GM10266 (cell line): ENCODE results near the gene PTPRN2.

Source experiments
- DNase-seq: peaks from one replicate; pipeline ENCODE4 v3.0.0; 2012; ENCODE audit errors: extremely low spot score
- TF ChIP-seq, protein P1 (sequence below): IDR thresholded peaks from 2 replicates; pipeline ENCODE4 v1.5.1; 2012; ENCODE audit warnings: mild to moderate bottlenecking, low read depth; ENCODE audit not compliant: control insufficient read depth, insufficient read depth; ENCODE audit errors: missing control alignments

The PTPRN2 gene

DNA sequence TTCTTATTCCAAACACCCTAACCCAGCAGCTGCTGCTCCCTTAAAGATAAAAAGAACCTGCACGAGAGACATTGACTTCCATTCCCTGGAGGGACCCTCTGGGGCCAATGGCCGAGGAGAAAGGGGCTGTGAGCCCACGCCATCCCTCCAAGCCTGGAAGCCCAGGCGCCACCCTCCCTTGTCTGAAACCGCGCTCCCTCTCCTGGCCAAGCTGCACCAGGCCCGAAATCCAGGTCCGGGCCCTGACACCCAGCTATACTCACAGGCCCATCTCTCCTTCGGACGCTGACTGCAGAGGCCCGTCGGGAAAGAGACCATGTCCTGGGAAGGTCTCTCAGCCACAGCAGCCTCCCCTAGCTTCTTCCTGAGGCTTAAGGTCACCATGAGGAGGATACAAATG lies 196.5 kb downstream of the PTPRN2 start:
- DNase-seq, result no peak
- TF ChIP-seq, protein P1, sequence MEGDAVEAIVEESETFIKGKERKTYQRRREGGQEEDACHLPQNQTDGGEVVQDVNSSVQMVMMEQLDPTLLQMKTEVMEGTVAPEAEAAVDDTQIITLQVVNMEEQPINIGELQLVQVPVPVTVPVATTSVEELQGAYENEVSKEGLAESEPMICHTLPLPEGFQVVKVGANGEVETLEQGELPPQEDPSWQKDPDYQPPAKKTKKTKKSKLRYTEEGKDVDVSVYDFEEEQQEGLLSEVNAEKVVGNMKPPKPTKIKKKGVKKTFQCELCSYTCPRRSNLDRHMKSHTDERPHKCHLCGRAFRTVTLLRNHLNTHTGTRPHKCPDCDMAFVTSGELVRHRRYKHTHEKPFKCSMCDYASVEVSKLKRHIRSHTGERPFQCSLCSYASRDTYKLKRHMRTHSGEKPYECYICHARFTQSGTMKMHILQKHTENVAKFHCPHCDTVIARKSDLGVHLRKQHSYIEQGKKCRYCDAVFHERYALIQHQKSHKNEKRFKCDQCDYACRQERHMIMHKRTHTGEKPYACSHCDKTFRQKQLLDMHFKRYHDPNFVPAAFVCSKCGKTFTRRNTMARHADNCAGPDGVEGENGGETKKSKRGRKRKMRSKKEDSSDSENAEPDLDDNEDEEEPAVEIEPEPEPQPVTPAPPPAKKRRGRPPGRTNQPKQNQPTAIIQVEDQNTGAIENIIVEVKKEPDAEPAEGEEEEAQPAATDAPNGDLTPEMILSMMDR, result no peak

DNA sequence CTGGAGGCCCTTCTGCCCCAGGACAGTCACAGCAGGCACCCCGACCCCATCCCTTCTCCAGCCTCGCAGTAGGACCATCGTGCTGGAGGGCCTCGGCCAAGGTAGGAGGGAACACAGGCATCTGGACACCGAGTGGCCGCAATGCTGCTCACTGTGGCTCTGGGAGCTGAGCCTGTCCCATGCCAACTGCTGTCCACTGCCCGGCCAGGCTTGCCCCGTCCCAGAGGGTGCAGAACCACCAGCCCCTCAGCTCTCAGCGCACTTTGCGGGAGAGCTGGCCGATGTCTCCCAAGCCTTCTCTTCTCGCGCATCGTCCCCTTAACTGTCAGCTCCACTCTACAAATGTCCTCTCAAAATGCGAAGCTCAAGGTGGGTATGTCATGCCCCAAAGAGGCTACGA lies 197.2 kb downstream of the PTPRN2 start:
- TF ChIP-seq, protein P1, result no peak
- no peak for DNase-seq

DNA sequence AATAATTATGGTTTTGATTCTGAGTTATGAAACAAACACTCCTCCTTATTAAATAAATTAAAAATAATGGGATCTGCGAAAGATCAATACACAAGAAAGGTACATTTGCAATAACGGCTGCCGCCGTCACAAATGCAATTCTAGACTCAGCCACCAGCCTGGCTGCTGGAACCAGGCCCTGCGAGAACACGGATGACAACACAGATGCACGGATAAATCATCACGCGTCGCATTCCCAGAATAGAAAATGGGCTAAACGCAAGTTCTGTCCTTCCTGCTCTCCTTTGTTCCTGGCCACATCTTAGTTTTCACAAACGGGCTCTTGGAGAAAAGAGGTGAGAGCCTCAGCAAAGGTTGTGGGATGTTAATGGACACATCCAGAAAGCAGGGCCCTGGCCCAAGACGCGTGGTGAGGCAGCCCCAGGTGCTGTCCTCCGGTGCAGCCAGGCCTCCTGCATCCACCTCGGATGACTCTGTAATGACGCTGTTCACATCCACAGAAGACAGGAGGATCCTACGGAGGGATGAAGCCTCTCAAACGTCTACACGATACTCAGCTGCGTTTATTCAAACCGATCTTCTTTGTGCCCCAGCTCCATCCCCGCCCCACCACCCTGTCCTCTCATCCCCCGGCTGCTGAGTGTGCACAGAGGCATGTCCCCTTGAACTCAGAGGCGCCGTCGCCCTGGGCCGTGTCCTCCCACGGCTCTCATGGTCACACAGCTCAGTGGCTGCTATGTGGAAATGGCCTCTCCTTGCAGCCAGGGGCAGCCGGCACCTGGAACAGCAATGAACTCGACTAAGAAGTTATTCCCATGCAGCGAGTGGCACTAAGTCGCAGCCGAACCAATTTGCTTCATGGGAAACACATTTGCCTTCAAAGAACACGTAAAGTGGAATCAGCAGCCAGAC lies 197.9 kb downstream of the PTPRN2 start:
- TF ChIP-seq, protein P1, result no peak

DNA sequence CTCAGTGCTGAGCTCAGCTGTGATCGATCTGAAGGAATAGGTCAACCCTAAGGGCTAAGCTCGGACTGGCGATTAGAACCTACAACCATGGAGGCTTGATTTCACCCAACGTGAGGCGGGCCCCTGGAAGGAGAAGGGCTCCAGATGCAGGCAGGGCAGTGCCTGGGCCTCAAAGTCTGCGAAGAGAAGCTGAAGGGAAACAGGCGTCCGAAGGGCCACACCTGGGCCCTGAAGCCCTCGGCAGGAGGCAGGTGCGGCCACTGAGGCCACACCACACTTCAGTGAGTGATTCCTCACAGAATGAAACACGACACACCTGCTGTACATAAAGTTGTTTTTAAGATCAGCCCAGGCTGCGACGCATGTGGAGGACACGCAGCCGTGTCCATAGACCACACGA lies 198.7 kb downstream of the PTPRN2 start:
- TF ChIP-seq, protein P1, result no peak
- DNase-seq, result no peak

More for the DNA sequence above, 197.9 kb downstream of the PTPRN2 start:
- DNase-seq, result no peak

DNA sequence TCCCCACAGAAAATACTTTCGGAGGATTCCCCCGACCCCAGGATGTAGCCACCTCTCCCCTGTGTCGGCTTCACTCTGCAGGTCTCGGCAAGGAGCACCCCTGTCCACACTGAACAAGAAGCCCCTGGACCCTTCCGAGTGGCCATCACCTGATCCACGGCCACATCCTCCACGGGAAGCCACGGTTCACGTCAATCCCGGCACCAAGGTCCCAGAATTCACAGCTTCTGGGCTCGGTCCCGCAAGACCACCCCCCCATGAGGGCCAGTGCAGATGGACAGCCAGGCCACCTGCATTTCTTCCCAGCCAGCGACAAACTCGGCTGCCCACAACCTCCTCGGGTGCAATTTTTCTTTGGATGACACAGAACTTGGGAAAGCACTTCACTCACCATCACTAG lies 199.6 kb downstream of the PTPRN2 start:
- no peak for DNase-seq
- TF ChIP-seq, protein P1, result no peak

DNA sequence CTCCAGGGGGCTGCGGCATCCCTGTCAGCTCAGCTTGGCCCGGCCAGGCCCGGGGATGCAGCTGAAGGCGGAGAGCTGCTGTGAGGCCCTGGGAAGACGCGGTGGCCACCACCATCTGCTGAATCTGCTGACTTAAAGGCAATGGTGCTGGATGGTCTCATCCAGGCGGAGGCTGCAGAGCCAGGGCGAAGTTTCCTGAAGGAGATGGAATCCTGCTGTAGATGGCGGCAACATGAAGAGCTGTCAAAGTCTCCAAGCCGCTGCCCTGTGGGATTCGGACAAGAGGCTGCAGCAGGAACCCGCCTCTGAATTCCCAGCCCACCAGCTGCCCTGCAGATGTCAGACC lies 200.1 kb downstream of the PTPRN2 start:
- TF ChIP-seq, protein P1, result no peak

DNA sequence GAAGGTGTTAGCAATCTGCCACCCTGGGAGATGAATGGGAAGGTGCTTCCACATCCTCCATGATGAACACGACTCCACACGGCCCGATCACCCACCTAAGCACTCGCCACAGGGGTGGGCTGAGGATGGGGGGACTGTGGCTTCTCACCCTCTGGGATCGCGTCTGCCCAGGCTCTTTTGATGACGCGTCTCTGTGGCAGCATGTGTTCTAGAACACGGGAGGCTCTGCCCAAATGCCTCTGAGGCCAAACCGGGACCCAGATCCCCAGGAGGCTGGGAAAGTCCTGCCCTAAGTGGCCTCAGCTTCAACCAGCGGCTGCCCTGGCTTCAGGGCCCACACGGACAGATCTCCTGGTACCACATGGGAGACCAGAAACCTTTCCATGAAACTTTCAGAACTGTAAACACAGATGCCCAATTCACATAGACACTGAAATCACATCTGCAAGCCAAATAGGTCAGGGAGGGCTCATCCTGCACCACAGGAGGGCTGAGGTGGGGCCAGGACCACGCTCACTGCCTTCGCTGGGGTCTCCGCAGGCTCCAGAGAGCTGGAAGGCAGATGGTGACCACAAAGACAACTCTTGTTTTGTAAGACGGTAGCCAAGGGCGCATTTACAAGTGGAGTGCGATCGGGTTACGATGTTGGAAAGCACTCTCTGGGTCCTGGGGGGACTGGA lies 200.6 kb downstream of the PTPRN2 start:
- TF ChIP-seq, protein P1, result no peak
- no peak for DNase-seq

More for the DNA sequence above, 200.1 kb downstream of the PTPRN2 start:
- no peak for DNase-seq
